Measurements from ENCODE around the gene ARSG. TPM values are rescaled to one million over a fixed set of nuclear protein-coding genes. Genes with fewer than 3 reads are reported as not detected.

Gene ARSG
- total and polyA plus RNA-seq, 2 of the 13 experiments (the other 11 are each of a cell fraction or from before 2014, with no cell fraction given), result 3.7 to 15.2 TPM

DNA sequence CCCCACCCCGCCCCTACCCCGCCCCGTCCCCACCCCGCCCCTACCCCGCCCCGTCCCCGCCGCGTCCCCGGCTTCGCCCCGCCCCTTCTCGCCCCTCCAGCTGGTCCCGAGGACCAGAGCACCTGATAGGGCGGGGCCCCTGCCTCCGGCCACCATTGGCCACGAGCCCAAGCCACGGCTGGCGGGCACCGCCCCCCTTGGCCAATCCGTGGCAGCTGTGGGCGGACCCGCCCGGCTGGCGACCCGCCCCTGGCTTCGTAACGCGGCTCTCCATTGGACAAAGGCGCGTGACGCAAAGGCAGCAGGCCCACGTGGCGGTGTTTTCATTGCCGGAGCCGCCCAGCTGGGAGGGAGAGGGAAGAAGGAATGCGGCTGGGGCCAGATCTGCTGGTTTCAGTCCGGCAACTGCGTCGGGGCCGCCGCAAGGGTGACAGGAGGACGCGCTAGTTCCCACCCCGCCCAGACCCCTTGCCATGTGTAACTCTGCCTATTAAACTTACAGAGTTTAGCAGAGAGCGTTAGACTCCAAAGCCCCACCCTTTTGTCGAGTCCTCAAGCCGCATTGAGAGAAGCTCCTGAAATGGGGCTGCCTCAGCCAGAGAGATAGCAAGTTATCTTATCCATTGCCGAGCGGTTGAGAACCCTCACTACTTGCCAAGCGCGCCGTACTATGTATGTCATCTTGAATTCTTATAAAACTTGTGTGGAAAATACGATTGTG is 166.4 kb downstream of the ARSG start (continued):
- TF ChIP-seq, protein P1, sequence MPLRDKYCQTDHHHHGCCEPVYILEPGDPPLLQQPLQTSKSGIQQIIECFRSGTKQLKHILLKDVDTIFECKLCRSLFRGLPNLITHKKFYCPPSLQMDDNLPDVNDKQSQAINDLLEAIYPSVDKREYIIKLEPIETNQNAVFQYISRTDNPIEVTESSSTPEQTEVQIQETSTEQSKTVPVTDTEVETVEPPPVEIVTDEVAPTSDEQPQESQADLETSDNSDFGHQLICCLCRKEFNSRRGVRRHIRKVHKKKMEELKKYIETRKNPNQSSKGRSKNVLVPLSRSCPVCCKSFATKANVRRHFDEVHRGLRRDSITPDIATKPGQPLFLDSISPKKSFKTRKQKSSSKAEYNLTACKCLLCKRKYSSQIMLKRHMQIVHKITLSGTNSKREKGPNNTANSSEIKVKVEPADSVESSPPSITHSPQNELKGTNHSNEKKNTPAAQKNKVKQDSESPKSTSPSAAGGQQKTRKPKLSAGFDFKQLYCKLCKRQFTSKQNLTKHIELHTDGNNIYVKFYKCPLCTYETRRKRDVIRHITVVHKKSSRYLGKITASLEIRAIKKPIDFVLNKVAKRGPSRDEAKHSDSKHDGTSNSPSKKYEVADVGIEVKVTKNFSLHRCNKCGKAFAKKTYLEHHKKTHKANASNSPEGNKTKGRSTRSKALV (CRISPR knock-in tag; IDR thresholded peaks at IDR 0.05), result peak; percentile 78; the same call in 1 of the 2 replicates
- TF ChIP-seq, protein P2, sequence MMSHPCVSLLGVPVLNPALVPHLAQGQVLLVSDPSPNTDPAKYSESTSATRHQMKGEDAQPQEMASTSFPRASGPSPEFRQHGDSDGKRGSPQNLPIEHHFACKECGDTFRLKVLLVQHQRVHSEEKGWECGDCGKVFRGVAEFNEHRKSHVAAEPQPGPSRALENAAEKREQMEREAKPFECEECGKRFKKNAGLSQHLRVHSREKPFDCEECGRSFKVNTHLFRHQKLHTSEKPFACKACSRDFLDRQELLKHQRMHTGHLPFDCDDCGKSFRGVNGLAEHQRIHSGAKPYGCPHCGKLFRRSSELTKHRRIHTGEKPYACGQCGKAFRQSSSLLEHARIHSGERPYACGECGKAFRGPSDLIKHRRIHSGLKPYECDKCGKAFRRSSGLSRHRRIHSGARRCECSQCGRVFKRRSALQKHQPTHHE (CRISPR knock-in tag; IDR thresholded peaks at IDR 0.05; ENCODE audit: borderline replicate concordance), result no peak
- TF ChIP-seq AGO2 (optimal IDR thresholded peaks at IDR 0.05; ENCODE audit: low read depth, low read length) (no peak), AGO1 (IDR thresholded peaks at IDR 0.05; ENCODE audit: low read depth, low read length, poor library complexity, severe bottlenecking) (no peak), EZH2 (conservative IDR thresholded peaks at IDR 0.05; ENCODE audit: low read depth, low read length) (no peak), HHEX (CRISPR knock-in tag; IDR thresholded peaks at IDR 0.05) (no peak), MYNN (CRISPR knock-in tag; IDR thresholded peaks at IDR 0.05; ENCODE audit: low read depth) (no peak), ZNF558 (CRISPR knock-in tag; IDR thresholded peaks at IDR 0.05; ENCODE audit: borderline replicate concordance) (no peak)
- TF ChIP-seq, protein P3, sequence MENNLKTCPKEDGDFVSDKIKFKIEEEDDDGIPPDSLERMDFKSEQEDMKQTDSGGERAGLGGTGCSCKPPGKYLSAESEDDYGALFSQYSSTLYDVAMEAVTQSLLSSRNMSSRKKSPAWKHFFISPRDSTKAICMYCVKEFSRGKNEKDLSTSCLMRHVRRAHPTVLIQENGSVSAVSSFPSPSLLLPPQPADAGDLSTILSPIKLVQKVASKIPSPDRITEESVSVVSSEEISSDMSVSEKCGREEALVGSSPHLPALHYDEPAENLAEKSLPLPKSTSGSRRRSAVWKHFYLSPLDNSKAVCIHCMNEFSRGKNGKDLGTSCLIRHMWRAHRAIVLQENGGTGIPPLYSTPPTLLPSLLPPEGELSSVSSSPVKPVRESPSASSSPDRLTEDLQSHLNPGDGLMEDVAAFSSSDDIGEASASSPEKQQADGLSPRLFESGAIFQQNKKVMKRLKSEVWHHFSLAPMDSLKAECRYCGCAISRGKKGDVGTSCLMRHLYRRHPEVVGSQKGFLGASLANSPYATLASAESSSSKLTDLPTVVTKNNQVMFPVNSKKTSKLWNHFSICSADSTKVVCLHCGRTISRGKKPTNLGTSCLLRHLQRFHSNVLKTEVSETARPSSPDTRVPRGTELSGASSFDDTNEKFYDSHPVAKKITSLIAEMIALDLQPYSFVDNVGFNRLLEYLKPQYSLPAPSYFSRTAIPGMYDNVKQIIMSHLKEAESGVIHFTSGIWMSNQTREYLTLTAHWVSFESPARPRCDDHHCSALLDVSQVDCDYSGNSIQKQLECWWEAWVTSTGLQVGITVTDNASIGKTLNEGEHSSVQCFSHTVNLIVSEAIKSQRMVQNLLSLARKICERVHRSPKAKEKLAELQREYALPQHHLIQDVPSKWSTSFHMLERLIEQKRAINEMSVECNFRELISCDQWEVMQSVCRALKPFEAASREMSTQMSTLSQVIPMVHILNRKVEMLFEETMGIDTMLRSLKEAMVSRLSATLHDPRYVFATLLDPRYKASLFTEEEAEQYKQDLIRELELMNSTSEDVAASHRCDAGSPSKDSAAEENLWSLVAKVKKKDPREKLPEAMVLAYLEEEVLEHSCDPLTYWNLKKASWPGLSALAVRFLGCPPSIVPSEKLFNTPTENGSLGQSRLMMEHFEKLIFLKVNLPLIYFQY (CRISPR knock-in tag; IDR thresholded peaks at IDR 0.05; ENCODE audit: borderline replicate concordance), result 0 out of 2 replicates have a peak, but pooled peaks have one; percentile 46
- TF ChIP-seq, protein P4, sequence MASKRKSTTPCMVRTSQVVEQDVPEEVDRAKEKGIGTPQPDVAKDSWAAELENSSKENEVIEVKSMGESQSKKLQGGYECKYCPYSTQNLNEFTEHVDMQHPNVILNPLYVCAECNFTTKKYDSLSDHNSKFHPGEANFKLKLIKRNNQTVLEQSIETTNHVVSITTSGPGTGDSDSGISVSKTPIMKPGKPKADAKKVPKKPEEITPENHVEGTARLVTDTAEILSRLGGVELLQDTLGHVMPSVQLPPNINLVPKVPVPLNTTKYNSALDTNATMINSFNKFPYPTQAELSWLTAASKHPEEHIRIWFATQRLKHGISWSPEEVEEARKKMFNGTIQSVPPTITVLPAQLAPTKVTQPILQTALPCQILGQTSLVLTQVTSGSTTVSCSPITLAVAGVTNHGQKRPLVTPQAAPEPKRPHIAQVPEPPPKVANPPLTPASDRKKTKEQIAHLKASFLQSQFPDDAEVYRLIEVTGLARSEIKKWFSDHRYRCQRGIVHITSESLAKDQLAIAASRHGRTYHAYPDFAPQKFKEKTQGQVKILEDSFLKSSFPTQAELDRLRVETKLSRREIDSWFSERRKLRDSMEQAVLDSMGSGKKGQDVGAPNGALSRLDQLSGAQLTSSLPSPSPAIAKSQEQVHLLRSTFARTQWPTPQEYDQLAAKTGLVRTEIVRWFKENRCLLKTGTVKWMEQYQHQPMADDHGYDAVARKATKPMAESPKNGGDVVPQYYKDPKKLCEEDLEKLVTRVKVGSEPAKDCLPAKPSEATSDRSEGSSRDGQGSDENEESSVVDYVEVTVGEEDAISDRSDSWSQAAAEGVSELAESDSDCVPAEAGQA (IDR thresholded peaks at IDR 0.05; ENCODE audit: low read depth), result no peak
- TF ChIP-seq, protein P4 (CRISPR knock-in tag; IDR thresholded peaks at IDR 0.05; ENCODE audit: borderline replicate concordance), result no peak
- TF ChIP-seq, protein P5, sequence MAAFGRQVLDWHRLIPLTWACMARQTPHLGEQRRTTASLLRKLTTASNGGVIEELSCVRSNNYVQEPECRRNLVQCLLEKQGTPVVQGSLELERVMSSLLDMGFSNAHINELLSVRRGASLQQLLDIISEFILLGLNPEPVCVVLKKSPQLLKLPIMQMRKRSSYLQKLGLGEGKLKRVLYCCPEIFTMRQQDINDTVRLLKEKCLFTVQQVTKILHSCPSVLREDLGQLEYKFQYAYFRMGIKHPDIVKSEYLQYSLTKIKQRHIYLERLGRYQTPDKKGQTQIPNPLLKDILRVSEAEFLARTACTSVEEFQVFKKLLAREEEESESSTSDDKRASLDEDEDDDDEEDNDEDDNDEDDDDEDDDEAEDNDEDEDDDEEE (CRISPR knock-in tag; IDR thresholded peaks at IDR 0.05), result no peak
